IPS-20b (cell line): ENCODE measurements around the gene TWIST2.

ENCODE experiments used
- H3K27ac ChIP-seq: one replicate; pipeline ENCODE4 v1.5.1; 2013; ENCODE audit warnings: low read length
- H3K27me3 ChIP-seq: 2 replicates; pipeline ENCODE4 v1.6.1; 2013; ENCODE audit warnings: mild to moderate bottlenecking, low read length, inconsistent platforms; ENCODE audit not compliant: insufficient read depth
- H3K36me3 ChIP-seq: 2 replicates; pipeline ENCODE4 v1.6.1; 2013; ENCODE audit warnings: low read depth, mild to moderate bottlenecking, inconsistent platforms, low read length, moderate library complexity; ENCODE audit not compliant: insufficient read depth
- H3K4me1 ChIP-seq: 2 replicates; pipeline ENCODE4 v1.6.1; 2013; ENCODE audit warnings: mild to moderate bottlenecking, control low read depth, inconsistent platforms, low read length, moderate library complexity; ENCODE audit not compliant: insufficient read depth
- H3K4me3 ChIP-seq: 2 replicates; pipeline ENCODE4 v1.5.1; 2013; ENCODE audit warnings: mild to moderate bottlenecking, low read length, inconsistent platforms
- H3K9ac ChIP-seq: 2 replicates; pipeline ENCODE4 v1.6.1; 2013; ENCODE audit warnings: low read depth, mild to moderate bottlenecking, inconsistent platforms, low read length, moderate library complexity
- H3K9me3 ChIP-seq: 2 replicates; pipeline ENCODE4 v1.6.1; 2013; ENCODE audit warnings: mild to moderate bottlenecking, low read depth, low read length, inconsistent platforms; ENCODE audit not compliant: insufficient read depth

The TWIST2 gene

GRCh38 chr2:238817382-238817781 lies 30.5 kb upstream of the TWIST2 start:
- Histone ChIP-seq H3K9ac (no peak overlapping the region), H3K27me3 (no peaks in the 10 kb centered on the region; the same call in 1 of the 2 replicates), H3K27ac (no peak overlapping the region), H3K4me3 (no peak overlapping the region), H3K36me3 (no peaks in the 10 kb centered on the region), H3K4me1 (peaks cover 10% of the 10 kb centered on the region), H3K9me3 (no peaks in the 10 kb centered on the region)

GRCh38 chr2:238817891-238818290 lies 30.0 kb upstream of the TWIST2 start:
- Histone ChIP-seq H3K27ac (no peak overlapping the region), H3K9ac (no peak overlapping the region), H3K9me3 (no peaks in the 10 kb centered on the region), H3K4me3 (no peak overlapping the region), H3K4me1 (peaks cover 10% of the 10 kb centered on the region), H3K36me3 (no peaks in the 10 kb centered on the region), H3K27me3 (no peaks in the 10 kb centered on the region; the same call in 1 of the 2 replicates)

- no peaks in the 10 kb centered on the region; the same call in 1 of the 2 replicates for H3K27me3 ChIP-seq
- H3K4me1 ChIP-seq: peaks cover 10% of the 10 kb centered on the region
- H3K9me3 ChIP-seq: peaks cover 5% of the 10 kb centered on the region; the same call in 1 of the 2 replicates
- no peaks in the 10 kb centered on the region for H3K36me3 ChIP-seq
- H3K9ac ChIP-seq: no peak overlapping the region
- H3K4me3 ChIP-seq: no peak overlapping the region
- no peak overlapping the region for H3K27ac ChIP-seq
Observed at GRCh38 chr2:238818561-238818960, 29.3 kb upstream of the TWIST2 start.

- no peak overlapping the region for H3K27ac ChIP-seq
- H3K36me3 ChIP-seq: no peaks in the 10 kb centered on the region
- H3K9me3 ChIP-seq: peaks cover 20% of the 10 kb centered on the region
- H3K9ac ChIP-seq: no peak overlapping the region
- H3K4me3 ChIP-seq: no peak overlapping the region
- H3K27me3 ChIP-seq: no peaks in the 10 kb centered on the region; the same call in 1 of the 2 replicates
- peaks cover 10% of the 10 kb centered on the region for H3K4me1 ChIP-seq
Observed at GRCh38 chr2:238820197-238820596, 27.7 kb upstream of the TWIST2 start.

GRCh38 chr2:238820916-238821315 lies 27.0 kb upstream of the TWIST2 start:
- H3K4me1 ChIP-seq: peaks cover 10% of the 10 kb centered on the region
- H3K36me3 ChIP-seq: no peaks in the 10 kb centered on the region
- peaks cover 20% of the 10 kb centered on the region for H3K9me3 ChIP-seq
- no peak overlapping the region for H3K4me3 ChIP-seq
- no peak overlapping the region for H3K27ac ChIP-seq
- no peaks in the 10 kb centered on the region; the same call in 1 of the 2 replicates for H3K27me3 ChIP-seq
- no peak overlapping the region for H3K9ac ChIP-seq

- no peak overlapping the region for H3K27ac ChIP-seq
- no peak overlapping the region for H3K9ac ChIP-seq
- H3K27me3 ChIP-seq: no peaks in the 10 kb centered on the region; the same call in 1 of the 2 replicates
- H3K4me1 ChIP-seq: peaks cover 10% of the 10 kb centered on the region
- H3K4me3 ChIP-seq: no peak overlapping the region
- no peaks in the 10 kb centered on the region for H3K36me3 ChIP-seq
- H3K9me3 ChIP-seq: peaks cover 20% of the 10 kb centered on the region
Observed at GRCh38 chr2:238821391-238821790, 26.5 kb upstream of the TWIST2 start.

- H3K27ac ChIP-seq: no peak overlapping the region
- H3K4me3 ChIP-seq: no peak overlapping the region
- H3K4me1 ChIP-seq: peaks cover 10% of the 10 kb centered on the region
- no peaks in the 10 kb centered on the region for H3K36me3 ChIP-seq
- no peaks in the 10 kb centered on the region; the same call in 1 of the 2 replicates for H3K27me3 ChIP-seq
- H3K9me3 ChIP-seq: peaks cover 20% of the 10 kb centered on the region
- H3K9ac ChIP-seq: no peak overlapping the region
Observed at GRCh38 chr2:238821944-238822670, 25.8 kb upstream of the TWIST2 start.

GRCh38 chr2:238822955-238823354 lies 24.9 kb upstream of the TWIST2 start:
- no peak overlapping the region for H3K4me3 ChIP-seq
- peaks cover 20% of the 10 kb centered on the region for H3K9me3 ChIP-seq
- H3K36me3 ChIP-seq: no peaks in the 10 kb centered on the region
- no peak overlapping the region for H3K27ac ChIP-seq
- no peaks in the 10 kb centered on the region; the same call in 1 of the 2 replicates for H3K27me3 ChIP-seq
- H3K9ac ChIP-seq: no peak overlapping the region
- peaks cover 3% of the 10 kb centered on the region; the same call in 1 of the 2 replicates for H3K4me1 ChIP-seq

- Histone ChIP-seq H3K36me3 (no peaks in the 10 kb centered on the region), H3K4me3 (no peak overlapping the region), H3K27ac (no peak overlapping the region), H3K4me1 (no peaks in the 10 kb centered on the region), H3K9ac (no peak overlapping the region), H3K9me3 (no peaks in the 10 kb centered on the region), H3K27me3 (peaks cover 9% of the 10 kb centered on the region; the same call in 1 of the 2 replicates)
Observed at GRCh38 chr2:238831177-238831576, 16.7 kb upstream of the TWIST2 start.

GRCh38 chr2:238834982-238835381 lies 12.9 kb upstream of the TWIST2 start:
- H3K4me3 ChIP-seq: no peak overlapping the region
- no peaks in the 10 kb centered on the region for H3K4me1 ChIP-seq
- peaks cover 9% of the 10 kb centered on the region; the same call in 1 of the 2 replicates for H3K27me3 ChIP-seq
- no peak overlapping the region for H3K27ac ChIP-seq
- H3K36me3 ChIP-seq: no peaks in the 10 kb centered on the region
- no peaks in the 10 kb centered on the region; the same call in 1 of the 2 replicates for H3K9me3 ChIP-seq
- H3K9ac ChIP-seq: no peak overlapping the region

- Histone ChIP-seq H3K27ac (no peak overlapping the region), H3K9ac (no peak overlapping the region), H3K9me3 (no peaks in the 10 kb centered on the region; the same call in 1 of the 2 replicates), H3K4me1 (no peaks in the 10 kb centered on the region), H3K27me3 (peaks cover 9% of the 10 kb centered on the region; the same call in 1 of the 2 replicates), H3K4me3 (no peak overlapping the region), H3K36me3 (no peaks in the 10 kb centered on the region)
Observed at GRCh38 chr2:238835726-238836301, 12.1 kb upstream of the TWIST2 start.
